Tibial nerve (tissue), 4 donors: ENCODE measurements around the gene GTF3C6.

Experiments
- CTCF ChIP-seq, 5 experiments: fragments of 200-600 bp in 3 of 5; fragments of 450-650 bp in 2 of 5; sonication (generic) in 3 of 5; IDR thresholded peaks; one replicate each; pipeline ENCODE4 v1.5.1; 2016 to 2019; ENCODE audit warnings: antibody characterized with exemption in 5 of 5, mild to moderate bottlenecking in 3 of 5, moderate library complexity in 2 of 5
- EP300 ChIP-seq, 2 donors: sonication (generic); formaldehyde crosslinking; IDR thresholded peaks; one replicate each; pipeline ENCODE4 v1.6.1; 2017; ENCODE audit warnings: antibody characterized with exemption in 2 of 2, mild to moderate bottlenecking in 1 of 2

- TF ChIP-seq EP300 (IDR thresholded peaks at IDR 0.05): no peak
- TF ChIP-seq CTCF (IDR thresholded peaks at IDR 0.05): no peak
These were observed 24.1 kb upstream of the GTF3C6 start for GRCh38 chr6:110934381-110934898.
